Prostate gland (tissue), 2 donors: Measurements from ENCODE around the gene COL13A1.

ENCODE experiments used
- CTCF ChIP-seq, 4 experiments: fragments of 200-600 bp in 2 of 4; fragments of 450-650 bp in 2 of 4; sonication (generic) in 2 of 4; IDR thresholded peaks; 1 replicate in 3 of 4; 2 replicates in 1 of 4; pipeline ENCODE4 v1.5.1; 2016 to 2019; ENCODE audit warnings: antibody characterized with exemption in 4 of 4, mild to moderate bottlenecking in 2 of 4, moderate library complexity in 2 of 4
- POLR2A ChIP-seq: fragments of 450-650 bp; IDR thresholded peaks from one replicate; pipeline ENCODE4 v1.6.1; 2016; ENCODE audit warnings: antibody characterized with exemption, mild to moderate bottlenecking
- POLR2AphosphoS5 ChIP-seq: sonication (generic); formaldehyde crosslinking; IDR thresholded peaks from one replicate; pipeline ENCODE4 v1.6.1; 2017; ENCODE audit warnings: antibody characterized with exemption

- TF ChIP-seq POLR2AphosphoS5: no peak
- TF ChIP-seq CTCF (IDR thresholded peaks at IDR 0.05): no peak
- no peak for TF ChIP-seq POLR2A
Observed at GRCh38 chr10:69878038-69878437, 76.3 kb downstream of the COL13A1 start.
